Measurements from ENCODE around the gene ATXN1. TPM values are rescaled to one million over a fixed set of nuclear protein-coding genes. Genes with fewer than 3 reads are reported as not detected.
A peak's percentile ranks its signal among the peaks of the same experiment; 100 is the strongest.

The ATXN1 gene
- total RNA-seq, 1 experiment from 2014 or later, result 35.4 TPM

GRCh38 chr6:16316741-16317251 lies 444.5 kb downstream of the ATXN1 start:
- peak; percentile 86 for DNase-seq (ENCODE audit: low read depth)

- DNase-seq (ENCODE audit: low read depth), result no peak
These were observed 447.0 kb downstream of the ATXN1 start for GRCh38 chr6:16314296-16314695.

- no peak for DNase-seq (ENCODE audit: low read depth)
These were observed 447.5 kb downstream of the ATXN1 start for GRCh38 chr6:16313732-16314131.

GRCh38 chr6:16311763-16312162 lies 449.5 kb downstream of the ATXN1 start:
- no peak for DNase-seq (ENCODE audit: low read depth)

- DNase-seq (ENCODE audit: low read depth), result no peak
These were observed 454.9 kb downstream of the ATXN1 start for GRCh38 chr6:16306334-16306733.

GRCh38 chr6:16305788-16306187 lies 455.5 kb downstream of the ATXN1 start:
- DNase-seq (ENCODE audit: low read depth), result no peak

- no peak for DNase-seq (ENCODE audit: low read depth)
These were observed 456.0 kb downstream of the ATXN1 start for GRCh38 chr6:16305246-16305725.

- no peak for DNase-seq (ENCODE audit: low read depth)
These were observed 458.3 kb downstream of the ATXN1 start for GRCh38 chr6:16302721-16303552.

GRCh38 chr6:16301511-16301910 lies 459.7 kb downstream of the ATXN1 start:
- peak; percentile 17 for DNase-seq (ENCODE audit: low read depth)

GRCh38 chr6:16299861-16300260 lies 461.4 kb downstream of the ATXN1 start:
- no peak for DNase-seq (ENCODE audit: low read depth)

GRCh38 chr6:16296061-16296670 lies 465.1 kb downstream of the ATXN1 start:
- DNase-seq (ENCODE audit: low read depth), result no peak

GRCh38 chr6:16295471-16295870 lies 465.8 kb downstream of the ATXN1 start:
- DNase-seq (ENCODE audit: low read depth), result no peak

- DNase-seq (ENCODE audit: low read depth), result no peak
These were observed 466.2 kb downstream of the ATXN1 start for GRCh38 chr6:16295060-16295459.

- no peak for DNase-seq (ENCODE audit: low read depth)
These were observed 466.9 kb downstream of the ATXN1 start for GRCh38 chr6:16294371-16294770.

- DNase-seq (ENCODE audit: low read depth), result no peak
These were observed 468.3 kb downstream of the ATXN1 start for GRCh38 chr6:16292942-16293341.

- DNase-seq (ENCODE audit: low read depth), result no peak
These were observed 468.8 kb downstream of the ATXN1 start for GRCh38 chr6:16292432-16292831.

GRCh38 chr6:16291739-16292138 lies 469.5 kb downstream of the ATXN1 start:
- DNase-seq (ENCODE audit: low read depth), result no peak

- no peak for DNase-seq (ENCODE audit: low read depth)
These were observed 473.1 kb downstream of the ATXN1 start for GRCh38 chr6:16288163-16288562.

GRCh38 chr6:16286151-16286522 lies 475.1 kb downstream of the ATXN1 start:
- peak; percentile 32 for DNase-seq (ENCODE audit: low read depth)

GRCh38 chr6:16285467-16286150 lies 475.7 kb downstream of the ATXN1 start:
- no peak for DNase-seq (ENCODE audit: low read depth)

- DNase-seq (ENCODE audit: low read depth), result no peak
These were observed 476.8 kb downstream of the ATXN1 start for GRCh38 chr6:16284472-16284871.

- DNase-seq (ENCODE audit: low read depth), result no peak
These were observed 478.9 kb downstream of the ATXN1 start for GRCh38 chr6:16282370-16282769.
